NCI-H1694 treated with DMSO at 0.1 percent for 48 hours (cell line): ENCODE results near the gene PLXND1.
"Not testable (repeated sequence)": the region's sequence is repeated elsewhere in the genome, so short reads cannot be mapped to it uniquely, and the experiment has no call there.

Experiments
- DNase-seq: peaks from one replicate; lab custom pipeline; 2025; lab: John Stamatoyannopoulos, UW

PLXND1 gene

GRCh38 chr3:129606636-129607390 is at the start of gene PLXND1:
TSS of gene PLXND1 (minus strand) at chr3:129606676. CDS start at chr3:129606639, 37 bp downstream.
- peak; percentile 76 for DNase-seq

DNA sequence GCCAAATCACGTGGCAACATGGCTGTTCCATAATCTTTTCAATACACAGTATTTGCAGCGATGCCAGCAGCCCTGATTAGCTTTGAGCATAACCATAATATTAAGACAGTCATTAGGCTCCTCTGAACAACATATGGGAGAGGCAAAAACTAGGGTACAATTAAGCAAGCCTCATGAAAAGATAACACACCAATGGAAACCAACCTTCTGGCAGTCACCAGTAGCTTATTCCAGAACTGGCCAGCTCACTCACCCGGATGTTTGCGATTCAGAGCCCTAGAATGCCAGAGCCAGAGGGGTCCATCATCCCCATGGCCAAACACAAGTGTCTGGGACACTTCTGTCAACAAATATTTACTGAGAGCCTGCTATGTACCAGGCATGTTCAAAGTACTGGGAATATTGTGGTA is 48.8 kb upstream of the PLXND1 start:
- DNase-seq = no peak

- DNase-seq = no peak
These were observed 47.7 kb upstream of the PLXND1 start for GRCh38 chr3:129654131-129654530.

- no peak for DNase-seq
These were observed 46.5 kb upstream of the PLXND1 start for GRCh38 chr3:129653019-129653418.

DNA sequence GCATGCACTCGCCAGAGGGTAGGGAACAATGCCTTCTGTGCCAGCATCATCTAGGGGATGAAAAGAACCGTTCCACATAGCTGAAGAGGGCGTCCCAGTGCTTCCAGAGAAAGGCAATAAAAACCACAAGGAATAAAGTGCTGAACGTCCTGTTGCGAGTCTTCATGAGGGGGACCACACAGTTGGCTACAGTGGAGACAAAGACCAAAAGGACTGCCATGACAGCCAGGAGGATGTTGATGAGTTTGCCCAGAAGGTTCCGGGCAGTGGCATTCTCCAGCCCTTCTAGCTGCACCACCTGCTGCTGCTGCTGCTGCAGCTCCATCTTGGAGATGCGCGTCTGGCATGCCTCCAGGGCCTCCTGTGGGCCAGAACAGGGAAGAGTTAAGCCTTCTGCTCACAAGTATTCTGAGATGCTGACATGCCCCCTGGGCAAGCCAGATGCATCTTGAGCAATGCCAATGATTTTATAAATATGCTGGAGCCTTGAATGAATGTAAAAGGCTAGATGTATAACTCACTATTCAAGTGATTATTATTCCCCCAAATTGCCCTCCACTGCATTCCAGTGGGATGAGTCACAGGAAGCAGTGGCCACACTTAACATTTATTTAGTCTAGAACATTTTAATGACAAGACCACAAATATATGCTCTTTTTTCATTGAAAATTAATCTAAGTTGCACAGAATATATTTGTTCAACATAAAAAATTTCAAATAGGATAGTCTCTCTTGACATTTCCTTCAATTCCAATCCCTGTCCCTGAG is 45.1 kb upstream of the PLXND1 start:
- no peak for DNase-seq

DNA sequence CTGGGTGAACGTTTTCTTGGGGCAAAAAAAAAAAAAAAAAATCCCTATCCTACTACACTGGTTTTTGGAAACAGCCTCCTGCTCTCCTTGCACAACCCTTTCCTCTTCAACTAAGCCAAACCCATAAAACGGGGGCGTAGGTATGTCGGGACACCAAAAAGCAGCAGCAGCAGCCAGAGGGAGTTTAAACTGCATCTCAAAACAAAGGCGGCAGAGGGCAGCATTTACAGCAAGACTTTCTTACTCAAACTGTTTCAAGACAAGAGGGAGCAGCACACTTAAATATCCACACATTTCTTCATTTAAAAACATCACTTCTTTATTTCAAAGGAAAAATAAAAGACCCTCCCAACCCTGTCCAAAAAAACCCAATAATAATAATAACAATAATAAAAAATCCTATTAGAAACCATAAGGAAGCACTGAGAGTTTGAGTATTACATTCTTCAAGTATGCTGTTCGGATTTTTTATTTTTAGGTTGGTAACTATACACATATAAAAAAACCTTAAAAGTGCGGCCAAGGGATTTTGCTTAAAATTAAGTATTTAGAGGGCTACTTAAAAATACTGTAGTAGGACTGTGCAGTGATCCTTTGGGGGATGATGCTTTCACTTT is 43.9 kb upstream of the PLXND1 start:
- DNase-seq = peak; percentile 18

DNA sequence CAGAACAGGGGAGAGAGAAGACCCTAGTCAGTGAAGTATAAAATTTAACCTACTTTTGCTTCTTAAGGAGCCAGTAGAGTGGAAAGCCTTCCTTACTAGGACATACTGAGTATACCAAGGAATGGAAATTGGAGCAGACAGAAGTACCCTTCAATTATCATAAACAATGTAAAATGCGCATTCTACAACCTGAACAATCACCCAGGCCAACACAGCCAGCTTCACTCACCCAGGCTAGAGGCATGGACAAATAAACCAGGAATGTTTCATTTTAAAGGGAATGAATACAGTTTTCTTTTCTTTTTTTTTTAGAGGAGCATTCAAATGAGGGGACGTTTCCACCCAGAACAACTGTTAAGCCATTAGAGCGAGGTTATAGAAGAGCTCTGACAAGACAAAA is 41.9 kb upstream of the PLXND1 start:
- DNase-seq = no peak

DNA sequence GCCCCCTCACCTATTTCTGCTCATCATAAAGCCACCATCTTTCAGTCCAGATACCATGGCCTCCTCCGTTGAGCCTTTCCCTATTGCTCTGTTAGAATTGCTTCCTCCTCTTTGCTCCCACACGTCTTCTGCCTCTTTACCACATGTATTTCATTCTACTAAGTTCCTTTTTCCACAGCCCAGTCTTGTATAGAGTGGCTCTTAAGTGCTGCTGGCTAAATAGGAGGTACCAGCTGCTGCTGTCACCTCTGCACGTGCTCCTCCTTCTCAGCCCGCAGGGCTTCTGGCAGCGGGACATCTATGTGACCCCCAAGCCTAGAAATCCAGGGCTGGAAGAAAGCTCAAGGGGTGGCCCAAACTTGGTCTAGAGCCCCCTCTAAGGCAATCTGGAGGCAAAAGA is 38.8 kb upstream of the PLXND1 start:
- no peak for DNase-seq

DNA sequence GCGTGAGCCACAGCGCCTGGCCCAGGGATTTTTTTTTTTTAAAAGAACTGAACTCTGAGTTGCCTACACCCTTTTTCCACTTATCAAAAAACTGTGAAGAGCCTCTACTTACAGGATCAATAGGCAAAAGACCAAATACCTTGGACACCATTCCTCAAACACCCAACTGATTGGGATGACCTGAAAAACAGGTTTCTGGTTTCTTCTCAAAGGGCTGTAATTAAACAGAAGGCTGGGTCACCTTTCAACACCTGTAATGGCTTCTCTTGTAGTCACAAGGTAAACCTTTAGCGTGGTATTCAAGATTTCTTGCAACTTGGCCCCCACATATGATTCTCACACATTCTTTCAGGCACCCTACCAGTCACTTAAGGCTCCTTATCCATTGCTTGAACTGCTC is 38.4 kb upstream of the PLXND1 start:
- DNase-seq = no peak

DNA sequence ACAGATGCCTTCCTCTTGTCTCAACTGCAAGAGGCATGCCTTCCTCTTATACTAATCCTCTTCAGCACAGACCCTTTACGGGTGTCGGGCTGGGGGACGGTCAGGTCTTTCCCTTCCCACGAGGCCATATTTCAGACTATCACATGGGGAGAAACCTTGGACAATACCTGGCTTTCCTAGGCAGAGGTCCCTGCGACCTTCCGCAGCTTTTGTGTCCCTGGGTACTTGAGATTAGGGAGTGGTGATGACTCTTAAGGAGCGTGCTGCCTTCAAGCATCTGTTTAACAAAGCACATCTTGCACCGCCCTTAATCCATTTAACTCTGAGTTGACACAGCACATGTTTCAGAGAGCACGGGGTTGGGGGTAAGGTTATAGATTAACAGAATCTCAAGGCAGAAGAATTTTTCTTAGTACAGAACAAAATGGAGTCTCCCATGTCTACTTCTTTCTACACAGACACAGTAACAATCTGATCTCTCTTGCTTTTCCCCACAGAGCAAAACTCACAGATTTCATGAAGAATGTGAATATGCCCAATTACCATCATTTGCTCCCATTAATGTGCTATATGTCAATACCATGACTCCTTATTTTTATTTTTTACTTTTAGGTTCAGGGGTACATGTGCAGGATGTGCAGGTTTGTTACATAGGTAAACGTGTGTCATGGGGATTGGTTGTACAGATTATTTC is 35.2 kb upstream of the PLXND1 start:
- not testable (repeated sequence) for DNase-seq

DNA sequence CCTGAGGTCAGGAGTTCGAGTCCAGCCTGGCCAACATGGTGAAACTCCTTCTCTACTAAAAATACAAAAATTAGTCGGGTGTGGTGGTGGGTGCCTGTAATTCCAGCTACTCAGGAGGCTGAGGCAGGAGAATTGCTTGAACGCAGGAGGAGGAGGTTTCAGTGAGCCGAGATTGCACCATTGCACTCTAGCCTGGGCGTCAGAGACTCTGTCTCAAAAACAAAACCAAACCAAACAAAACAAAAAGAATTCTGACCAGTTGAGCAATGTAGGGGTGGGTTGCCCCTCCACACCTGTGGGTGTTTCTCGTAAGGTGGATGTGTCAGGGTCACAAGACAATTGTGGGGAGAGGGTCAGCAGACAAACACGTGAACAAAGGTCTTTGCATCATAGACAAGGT is 34.5 kb upstream of the PLXND1 start:
- DNase-seq = not testable (repeated sequence)

- DNase-seq = no peak
These were observed 32.0 kb upstream of the PLXND1 start for GRCh38 chr3:129638481-129638880.

DNA sequence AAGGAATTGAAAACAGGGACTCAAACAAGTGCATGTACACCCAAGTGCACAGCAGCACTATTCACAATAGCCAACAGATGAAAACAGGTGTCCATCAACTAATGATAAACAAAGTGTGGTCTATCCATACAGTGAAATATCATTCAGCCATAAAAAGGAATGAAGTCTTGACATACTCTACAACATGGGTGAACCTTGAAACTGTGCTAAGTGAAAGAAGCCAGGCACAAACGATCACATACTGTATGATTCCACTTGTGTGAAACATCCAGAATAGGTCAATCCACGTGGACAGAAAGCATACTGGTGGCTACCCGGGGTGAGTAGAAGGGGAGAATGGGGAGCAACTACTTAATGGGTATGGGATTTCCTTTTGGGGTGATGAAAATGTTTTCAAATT is 29.6 kb upstream of the PLXND1 start:
- no peak for DNase-seq

DNA sequence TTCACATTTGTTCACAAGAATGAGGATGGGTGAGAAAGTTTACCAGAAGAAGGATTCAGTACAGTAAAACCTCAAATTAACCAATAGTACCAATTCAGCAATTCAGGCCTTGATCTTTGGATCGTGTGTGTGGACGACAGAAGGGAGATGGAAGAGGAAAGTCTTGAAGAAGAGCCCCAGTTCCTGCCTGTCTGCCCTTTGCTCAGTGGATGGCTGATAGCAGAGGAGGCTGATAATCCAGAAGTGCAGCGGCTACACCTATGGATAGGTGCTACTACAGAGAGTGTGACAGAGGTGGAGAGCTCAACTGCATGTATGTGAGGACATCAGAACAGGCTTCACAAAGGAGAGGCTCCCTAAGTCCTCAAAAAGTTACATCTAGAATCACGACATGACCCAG is 29.2 kb upstream of the PLXND1 start:
- no peak for DNase-seq

GRCh38 chr3:129633751-129634481 is 27.4 kb upstream of the PLXND1 start:
- no peak for DNase-seq

DNA sequence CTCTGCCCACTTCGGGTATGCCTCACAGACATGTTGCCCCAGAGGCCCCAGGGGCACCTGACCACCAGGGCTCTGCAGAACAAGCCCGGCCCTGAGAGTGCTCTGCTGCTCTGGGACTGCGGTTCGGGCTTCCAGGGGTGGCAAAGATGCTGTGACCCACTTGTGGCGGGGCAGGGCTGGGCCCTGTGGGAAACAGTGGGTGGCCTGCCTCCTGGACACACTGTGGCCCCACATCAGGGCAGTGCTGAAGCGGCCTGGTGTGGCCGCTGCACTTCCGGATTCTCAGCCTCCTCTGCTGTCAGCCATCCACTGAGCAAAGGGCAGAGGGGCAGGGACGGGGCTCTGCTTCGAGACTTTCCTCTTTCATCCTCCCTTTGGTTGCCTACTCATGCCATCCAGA is 26.5 kb upstream of the PLXND1 start:
- no peak for DNase-seq

GRCh38 chr3:129632556-129632955 is 26.1 kb upstream of the PLXND1 start:
- no peak for DNase-seq

DNA sequence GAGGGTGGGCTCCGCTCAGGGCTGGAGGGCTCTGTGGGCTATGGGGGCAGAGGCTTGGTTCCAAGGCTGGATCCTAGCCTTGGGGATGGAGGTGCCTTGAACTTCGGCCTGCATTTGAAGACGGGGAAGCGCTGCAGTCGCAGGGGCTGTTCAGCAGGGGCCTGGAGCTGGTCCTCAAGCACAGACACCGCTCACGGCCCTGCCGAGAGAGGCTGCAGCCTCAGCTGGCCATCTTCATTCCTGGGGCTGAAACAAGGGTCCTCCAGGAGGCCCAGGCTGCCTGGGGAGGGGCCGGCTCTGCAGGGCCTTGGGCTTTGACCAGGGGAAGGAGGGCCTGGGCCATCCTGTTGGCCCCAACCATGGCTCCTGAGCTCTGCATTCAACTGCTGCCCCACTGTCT is 25.6 kb upstream of the PLXND1 start:
- DNase-seq = no peak

- DNase-seq = no peak
These were observed 22.5 kb upstream of the PLXND1 start for GRCh38 chr3:129629011-129629410.

GRCh38 chr3:129628169-129628522 is 21.7 kb upstream of the PLXND1 start:
- no peak for DNase-seq

DNA sequence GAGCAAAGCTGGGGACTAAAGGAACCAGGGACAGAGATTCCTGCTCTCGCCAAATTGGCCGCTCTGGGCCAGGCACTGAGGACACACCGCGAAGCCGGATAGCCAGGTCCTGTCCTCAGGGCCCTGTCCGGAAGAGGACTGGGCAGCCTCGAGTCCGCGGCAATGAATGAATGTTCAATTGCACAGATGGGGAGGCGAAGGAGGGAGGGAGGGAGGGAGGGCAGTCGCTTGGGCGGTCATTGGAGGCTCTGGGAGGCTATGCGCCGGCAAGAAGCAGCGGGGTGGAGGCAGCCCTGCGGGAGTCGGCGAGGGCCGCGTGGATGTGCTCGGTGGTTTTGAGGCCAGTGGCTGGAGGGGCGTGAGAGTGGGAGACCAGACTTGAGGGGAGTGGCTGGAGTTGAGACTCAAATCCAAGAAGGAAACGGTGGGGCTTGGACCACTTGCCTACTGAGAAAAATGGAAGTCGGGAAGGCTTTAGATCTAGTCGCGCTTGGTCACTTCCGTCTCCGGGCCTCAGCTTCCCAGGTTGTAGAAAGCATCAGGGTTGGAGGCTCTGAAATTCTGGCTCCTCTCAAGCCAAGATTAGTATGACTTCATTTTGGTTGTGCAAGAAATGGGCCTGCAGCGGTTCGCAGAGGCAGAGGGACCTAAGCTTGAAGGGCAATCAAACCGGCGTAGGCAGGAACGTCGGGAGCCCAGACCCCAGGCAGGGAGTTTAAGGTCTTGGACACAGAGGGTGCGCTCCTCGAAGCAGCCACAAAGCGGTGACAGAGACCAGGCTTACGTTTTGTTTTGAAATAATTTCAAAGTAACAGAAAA is 21.1 kb upstream of the PLXND1 start:
- DNase-seq = peak; percentile 87
